GM12892 (cell line): ENCODE measurements around the gene RGS7.

ENCODE experiments used
- POLR2A ChIP-seq: IDR thresholded peaks from 2 replicates; pipeline ENCODE4 v1.6.1; 2011; ENCODE audit warnings: low read depth, low read length, control low read depth
- POLR2AphosphoS5 ChIP-seq: IDR thresholded peaks from 2 replicates; pipeline ENCODE4 v1.6.1; 2011; ENCODE audit warnings: low read depth, low read length, control low read depth

DNA sequence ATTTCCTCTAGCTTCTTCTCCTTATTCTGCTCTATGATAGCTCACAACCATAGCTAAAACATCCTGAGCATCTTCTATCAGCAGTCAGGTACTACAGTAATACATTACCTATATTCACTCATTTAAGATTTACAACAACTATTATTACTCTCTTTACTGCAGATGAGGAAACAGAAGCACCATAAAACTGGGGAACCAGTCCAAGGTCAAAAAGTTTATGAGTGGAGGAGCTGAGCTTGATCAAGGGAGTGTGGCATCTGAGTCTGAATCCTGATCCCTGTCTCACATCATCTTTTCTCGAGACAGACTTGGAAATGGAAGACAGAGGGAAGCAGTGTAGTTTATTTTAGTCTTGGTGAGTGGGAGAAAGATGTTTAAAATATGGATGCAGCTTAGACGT lies 288.6 kb downstream of the RGS7 start:
- TF ChIP-seq POLR2A (no peak), POLR2AphosphoS5 (no peak)
